ENCODE data around the gene SUSD4.

DNA sequence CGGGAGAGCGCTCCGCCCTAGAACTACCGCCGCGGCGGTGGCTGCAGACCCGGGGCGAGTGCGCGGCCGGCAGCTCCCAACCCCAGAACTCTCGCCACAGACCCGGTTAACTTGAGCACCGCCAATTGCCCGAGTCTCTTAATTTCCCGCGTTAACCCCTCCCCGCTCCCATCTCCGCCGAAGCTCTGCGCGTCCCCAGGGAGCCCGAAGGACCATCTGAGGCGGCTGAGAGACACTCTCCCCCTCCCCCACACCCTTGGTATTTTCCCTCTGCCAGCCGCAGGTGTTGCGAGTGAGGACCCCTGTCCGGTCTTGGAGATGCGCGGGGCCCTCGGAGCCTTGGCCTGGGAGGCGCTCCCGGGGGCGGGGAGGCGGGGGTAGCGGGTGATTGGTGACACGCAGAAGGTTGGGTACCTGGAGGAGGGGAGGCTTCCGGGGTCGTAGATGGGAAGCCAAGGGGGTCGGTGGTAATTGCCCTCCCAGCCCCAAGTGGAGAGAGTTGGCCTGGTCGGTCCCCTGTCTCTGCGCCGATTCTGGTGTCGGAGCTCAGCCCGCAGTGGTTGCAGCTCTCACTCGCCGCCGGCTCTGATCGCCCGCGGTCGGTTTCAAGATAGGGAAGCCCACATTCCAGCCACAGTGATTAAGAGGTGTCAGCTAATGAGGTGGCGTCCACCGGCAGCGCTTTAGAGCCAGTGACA is 858 bp upstream of the SUSD4 start:
- TF ChIP-seq, protein P1, sequence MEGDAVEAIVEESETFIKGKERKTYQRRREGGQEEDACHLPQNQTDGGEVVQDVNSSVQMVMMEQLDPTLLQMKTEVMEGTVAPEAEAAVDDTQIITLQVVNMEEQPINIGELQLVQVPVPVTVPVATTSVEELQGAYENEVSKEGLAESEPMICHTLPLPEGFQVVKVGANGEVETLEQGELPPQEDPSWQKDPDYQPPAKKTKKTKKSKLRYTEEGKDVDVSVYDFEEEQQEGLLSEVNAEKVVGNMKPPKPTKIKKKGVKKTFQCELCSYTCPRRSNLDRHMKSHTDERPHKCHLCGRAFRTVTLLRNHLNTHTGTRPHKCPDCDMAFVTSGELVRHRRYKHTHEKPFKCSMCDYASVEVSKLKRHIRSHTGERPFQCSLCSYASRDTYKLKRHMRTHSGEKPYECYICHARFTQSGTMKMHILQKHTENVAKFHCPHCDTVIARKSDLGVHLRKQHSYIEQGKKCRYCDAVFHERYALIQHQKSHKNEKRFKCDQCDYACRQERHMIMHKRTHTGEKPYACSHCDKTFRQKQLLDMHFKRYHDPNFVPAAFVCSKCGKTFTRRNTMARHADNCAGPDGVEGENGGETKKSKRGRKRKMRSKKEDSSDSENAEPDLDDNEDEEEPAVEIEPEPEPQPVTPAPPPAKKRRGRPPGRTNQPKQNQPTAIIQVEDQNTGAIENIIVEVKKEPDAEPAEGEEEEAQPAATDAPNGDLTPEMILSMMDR (IDR thresholded peaks at IDR 0.05; ENCODE audit: poor library complexity) = no peak
- peak; percentile 46 for TF ChIP-seq EZH2 (IDR thresholded peaks at IDR 0.05; ENCODE audit: borderline replicate concordance)

All from hepatocyte (in vitro differentiated cells).